OCI-LY3 (cell line): ENCODE data around the gene CASP14.
"Not testable (repeated sequence)": the region's sequence is repeated elsewhere in the genome, so short reads cannot be mapped to it uniquely, and the experiment has no call there.

ENCODE experiments used
- H2AFZ ChIP-seq: fragments of 200-600, 300-600 bp; shearing (Covaris generic); 2 replicates; pipeline ENCODE4 v1.6.0; 2014; ENCODE audit warnings: antibody characterized with exemption, low read depth, low read length
- H3K27ac ChIP-seq: fragments of 200-600, 300-600 bp; sonication (generic); 2 replicates; pipeline ENCODE4 v1.5.1; 2014; ENCODE audit warnings: mild to moderate bottlenecking, low read length, moderate library complexity, mixed read lengths
- H3K27me3 ChIP-seq: fragments of 200-600, 300-600 bp; sonication (generic); 2 replicates; pipeline ENCODE4 v1.6.1; 2014; ENCODE audit warnings: low read depth, low read length, mixed read lengths
- H3K36me3 ChIP-seq: fragments of 200-600, 300-600 bp; sonication (generic); replicated peaks from 2 replicates; pipeline ENCODE3; 2014; ENCODE audit warnings: low read depth, low read length, mixed read lengths
- H3K4me1 ChIP-seq: fragments of 300-600, 200-600 bp; sonication (generic); 2 replicates; pipeline ENCODE4 v1.6.1; 2014; ENCODE audit warnings: low read length, mixed read lengths
- H3K4me2 ChIP-seq: fragments of 200-600, 300-600 bp; sonication (generic); 2 replicates; pipeline ENCODE4 v1.6.1; 2014; ENCODE audit warnings: low read length, mixed read lengths
- H3K4me3 ChIP-seq: fragments of 300-600, 200-600 bp; sonication (generic); 2 replicates; pipeline ENCODE4 v1.5.1; 2014; ENCODE audit warnings: antibody characterized with exemption, mild to moderate bottlenecking, low read length, moderate library complexity
- H3K79me2 ChIP-seq: fragments of 300-600, 200-600 bp; shearing (Covaris generic); 2 replicates; pipeline ENCODE4 v1.6.1; 2014; ENCODE audit warnings: mild to moderate bottlenecking, low read length, mixed read lengths
- H3K9ac ChIP-seq: fragments of 300-600, 200-600 bp; shearing (Covaris generic); 2 replicates; pipeline ENCODE4 v1.6.0; 2014; ENCODE audit warnings: mild to moderate bottlenecking, low read length, moderate library complexity
- H3K9me3 ChIP-seq: fragments of 200-600, 300-600 bp; shearing (Covaris generic); 2 replicates; pipeline ENCODE4 v1.6.1; 2014; ENCODE audit warnings: low read length, mixed read lengths; ENCODE audit not compliant: insufficient read depth
- H4K20me1 ChIP-seq: fragments of 200-600, 300-600 bp; sonication (generic); 2 replicates; pipeline ENCODE4 v1.6.1; 2016; ENCODE audit warnings: low read length, mixed read lengths; ENCODE audit not compliant: insufficient read depth
- EZH2phosphoT487 ChIP-seq: fragments of 200-600 bp; shearing (Covaris generic); IDR thresholded peaks from 2 replicates; pipeline ENCODE4 v1.6.1; 2018; ENCODE audit warnings: antibody characterized with exemption, mixed run types, low read depth
- TF ChIP-seq, protein P1 (sequence below): fragments of 200-600, 300-600 bp; sonication (generic); IDR thresholded peaks from 2 replicates; pipeline ENCODE4 v1.5.1; 2014; ENCODE audit warnings: antibody characterized with exemption, low read length, low read depth

The CASP14 gene

DNA sequence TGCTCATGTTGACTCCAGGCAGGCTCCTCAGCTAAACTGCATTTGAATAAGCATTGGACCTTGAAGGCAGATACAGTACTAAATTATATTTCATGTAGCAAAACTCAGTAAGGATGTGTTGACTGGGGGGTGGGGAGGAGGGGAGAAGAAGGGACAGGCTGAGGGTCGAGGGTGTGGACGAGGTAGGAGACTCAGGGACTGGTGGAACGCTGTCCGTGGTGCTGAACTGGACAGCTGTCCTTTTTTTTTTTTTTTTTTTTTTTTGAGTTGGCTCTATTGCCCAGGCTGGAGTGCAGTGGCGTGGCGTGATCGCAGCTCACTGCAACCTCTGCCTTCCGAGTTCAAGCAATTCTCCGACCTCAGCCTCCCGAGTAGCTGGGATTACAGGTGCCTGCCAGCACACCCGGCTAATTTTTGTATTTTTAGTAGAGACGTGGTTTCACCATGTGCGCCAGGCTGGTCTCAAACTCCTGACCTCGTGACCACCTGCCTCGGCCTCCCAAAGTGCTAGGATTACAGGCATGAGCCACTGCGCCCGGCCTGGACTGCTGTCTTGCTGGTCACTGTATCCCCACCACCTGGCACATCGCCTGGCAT lies 33.2 kb upstream of the CASP14 start:
- no peak overlapping the region for H3K27ac ChIP-seq
- no peak overlapping the region for H3K9ac ChIP-seq
- peaks cover 15% of the 10 kb centered on the region for H4K20me1 ChIP-seq
- TF ChIP-seq EZH2phosphoT487, result no peak
- TF ChIP-seq, protein P1, sequence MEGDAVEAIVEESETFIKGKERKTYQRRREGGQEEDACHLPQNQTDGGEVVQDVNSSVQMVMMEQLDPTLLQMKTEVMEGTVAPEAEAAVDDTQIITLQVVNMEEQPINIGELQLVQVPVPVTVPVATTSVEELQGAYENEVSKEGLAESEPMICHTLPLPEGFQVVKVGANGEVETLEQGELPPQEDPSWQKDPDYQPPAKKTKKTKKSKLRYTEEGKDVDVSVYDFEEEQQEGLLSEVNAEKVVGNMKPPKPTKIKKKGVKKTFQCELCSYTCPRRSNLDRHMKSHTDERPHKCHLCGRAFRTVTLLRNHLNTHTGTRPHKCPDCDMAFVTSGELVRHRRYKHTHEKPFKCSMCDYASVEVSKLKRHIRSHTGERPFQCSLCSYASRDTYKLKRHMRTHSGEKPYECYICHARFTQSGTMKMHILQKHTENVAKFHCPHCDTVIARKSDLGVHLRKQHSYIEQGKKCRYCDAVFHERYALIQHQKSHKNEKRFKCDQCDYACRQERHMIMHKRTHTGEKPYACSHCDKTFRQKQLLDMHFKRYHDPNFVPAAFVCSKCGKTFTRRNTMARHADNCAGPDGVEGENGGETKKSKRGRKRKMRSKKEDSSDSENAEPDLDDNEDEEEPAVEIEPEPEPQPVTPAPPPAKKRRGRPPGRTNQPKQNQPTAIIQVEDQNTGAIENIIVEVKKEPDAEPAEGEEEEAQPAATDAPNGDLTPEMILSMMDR, result no peak
- H3K9me3 ChIP-seq, result no peaks in the 10 kb centered on the region
- no peaks in the 10 kb centered on the region for H3K27me3 ChIP-seq
- H3K4me2 ChIP-seq, result no peak overlapping the region
- no peak overlapping the region for H2AFZ ChIP-seq
- H3K4me1 ChIP-seq, result no peaks in the 10 kb centered on the region
- no peak overlapping the region for H3K4me3 ChIP-seq
- no peaks in the 10 kb centered on the region for H3K36me3 ChIP-seq
- no peaks in the 10 kb centered on the region for H3K79me2 ChIP-seq

DNA sequence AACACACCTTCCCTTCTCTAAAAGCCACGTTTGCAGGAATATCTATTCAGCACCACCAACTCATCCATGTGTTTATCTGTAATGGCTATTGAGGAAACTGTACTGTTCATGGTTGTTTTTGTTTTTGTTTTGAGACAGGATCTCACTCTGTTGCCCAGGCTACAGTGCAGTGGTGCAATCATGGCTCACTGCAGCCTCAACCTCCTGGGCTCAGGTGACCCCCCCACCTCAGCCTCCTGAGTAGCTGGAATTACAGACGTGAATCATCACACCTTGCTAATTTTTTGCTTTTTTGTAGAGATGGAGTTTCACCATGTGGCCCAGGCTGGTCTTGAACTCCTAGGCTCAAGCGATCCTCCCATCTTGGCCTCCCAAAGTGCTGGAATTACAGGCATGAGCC lies 30.4 kb upstream of the CASP14 start:
- not testable (repeated sequence) for H3K27ac ChIP-seq, H3K4me3 ChIP-seq, H3K9ac ChIP-seq, H2AFZ ChIP-seq, H3K9me3 ChIP-seq, H3K4me2 ChIP-seq, H3K4me1 ChIP-seq, H3K27me3 ChIP-seq, H3K36me3 ChIP-seq, H3K79me2 ChIP-seq
- peaks cover 15% of the 10 kb centered on the region for H4K20me1 ChIP-seq

DNA sequence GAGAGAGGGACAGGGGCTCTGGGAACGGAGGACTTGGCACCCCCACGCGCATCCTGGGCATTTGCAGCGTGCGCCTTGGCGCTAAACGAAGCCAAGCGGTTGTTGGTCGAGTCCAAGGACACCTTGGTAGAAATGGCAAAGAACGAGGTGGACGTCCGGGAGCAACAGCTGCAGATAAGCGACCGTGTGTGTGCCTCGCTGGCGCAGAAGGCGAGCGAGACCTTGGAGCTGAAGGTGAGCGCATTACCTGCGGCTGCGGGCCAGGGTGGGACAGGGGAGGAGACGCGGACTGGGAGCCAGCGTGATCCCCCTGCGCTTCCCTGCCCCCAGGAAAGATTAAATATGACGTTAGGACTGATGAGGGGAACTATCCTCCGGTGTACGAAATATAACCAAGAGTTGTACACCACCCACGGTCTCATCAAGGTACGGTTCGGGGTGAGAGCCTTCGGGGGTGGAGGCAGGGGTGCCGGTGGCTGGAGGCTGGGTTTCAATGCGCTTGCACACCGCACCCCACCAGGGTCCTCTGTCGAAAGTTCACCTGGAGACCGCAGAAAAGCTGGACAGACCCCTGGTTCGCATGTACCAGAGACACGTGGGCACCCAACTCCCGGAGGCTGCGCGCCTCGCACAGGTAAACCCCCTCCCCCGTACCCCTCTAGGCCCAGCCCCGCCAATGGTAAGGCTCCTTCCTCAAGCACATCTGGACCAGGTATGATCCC lies 27.8 kb upstream of the CASP14 start:
- H3K79me2 ChIP-seq, result no peaks in the 10 kb centered on the region
- peaks cover 2% of the 10 kb centered on the region; the same call in 1 of the 2 replicates for H3K27me3 ChIP-seq
- H3K9ac ChIP-seq, result no peak overlapping the region

DNA sequence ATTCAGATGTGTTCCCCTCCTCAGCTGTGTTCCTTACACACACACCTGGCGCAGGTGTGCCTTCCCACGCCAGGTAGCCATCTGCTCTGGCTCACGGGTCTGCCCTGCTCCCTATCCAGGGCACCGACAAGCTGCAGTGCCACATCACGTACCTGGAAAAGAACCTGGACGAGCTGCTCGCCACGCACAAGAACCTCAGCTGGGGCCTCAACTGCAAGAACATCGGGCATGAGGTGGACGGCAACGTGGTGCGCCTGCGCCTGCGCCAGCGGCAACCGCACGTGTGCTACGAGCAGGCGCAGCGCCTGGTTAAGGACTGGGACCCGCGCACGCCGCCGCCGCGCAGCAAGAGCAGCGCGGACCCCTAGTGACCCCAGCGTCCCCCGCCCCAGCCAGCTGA lies 26.5 kb upstream of the CASP14 start:
- H3K27me3 ChIP-seq, result peaks cover 3% of the 10 kb centered on the region; the same call in 1 of the 2 replicates
- no peaks in the 10 kb centered on the region for H3K9me3 ChIP-seq
- H3K4me2 ChIP-seq, result no peak overlapping the region
- no peaks in the 10 kb centered on the region for H3K36me3 ChIP-seq
- H2AFZ ChIP-seq, result no peak overlapping the region
- H3K79me2 ChIP-seq, result no peaks in the 10 kb centered on the region
- H3K4me1 ChIP-seq, result no peaks in the 10 kb centered on the region
- H3K27ac ChIP-seq, result no peak overlapping the region
- no peak overlapping the region for H3K4me3 ChIP-seq
- no peaks in the 10 kb centered on the region; the same call in 1 of the 2 replicates for H4K20me1 ChIP-seq
- no peak overlapping the region for H3K9ac ChIP-seq
- TF ChIP-seq EZH2phosphoT487, result no peak
- TF ChIP-seq, protein P1, result no peak

More for the DNA sequence above, 27.8 kb upstream of the CASP14 start:
- H2AFZ ChIP-seq, result no peak overlapping the region
- no peaks in the 10 kb centered on the region for H3K36me3 ChIP-seq
- no peaks in the 10 kb centered on the region for H3K9me3 ChIP-seq
- TF ChIP-seq, protein P1, result no peak
- no peak for TF ChIP-seq EZH2phosphoT487
- H4K20me1 ChIP-seq, result peaks cover 4% of the 10 kb centered on the region; the same call in 1 of the 2 replicates
- no peak overlapping the region for H3K27ac ChIP-seq
- no peak overlapping the region for H3K4me3 ChIP-seq
- no peaks in the 10 kb centered on the region for H3K4me1 ChIP-seq
- H3K4me2 ChIP-seq, result no peak overlapping the region
